GM21528 (cell line): ENCODE measurements around the gene ZNF709.
A peak's percentile ranks its signal among the peaks of the same experiment; 100 is the strongest.
"Not testable (repeated sequence)": the region's sequence is repeated elsewhere in the genome, so short reads cannot be mapped to it uniquely, and the experiment has no call there.

Source experiments
- ATAC-seq: cut with Tn5 transposase; IDR thresholded peaks from one replicate; pipeline ENCODE4 v1.9.1; 2021; ENCODE audit warnings: mild to moderate bottlenecking, moderate library complexity; ENCODE audit not compliant: unreplicated experiment, low FRiP score

Gene ZNF709

GRCh38 chr19:12464139-12464538 lies 20.5 kb downstream of the ZNF709 start:
- not testable (repeated sequence) for ATAC-seq

DNA sequence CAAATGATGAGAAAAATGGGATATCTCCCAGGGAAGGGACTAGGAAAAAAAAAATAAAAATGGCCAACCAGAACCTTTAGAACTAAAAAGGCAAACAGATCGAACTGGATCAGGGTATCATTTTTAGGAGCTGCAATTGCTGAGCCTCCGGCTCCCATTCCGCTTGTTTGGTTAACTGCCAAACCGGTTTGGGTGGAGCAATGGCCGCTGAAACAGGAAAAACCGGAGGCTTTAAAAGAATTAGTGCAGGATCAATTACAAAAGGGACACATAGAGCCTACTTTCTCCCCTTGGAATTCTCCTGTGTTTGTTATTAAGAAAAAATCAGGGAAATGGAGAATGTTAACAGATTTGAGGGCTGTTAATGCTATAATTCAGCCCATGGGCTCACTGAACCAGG lies 31.1 kb downstream of the ZNF709 start:
- no peak for ATAC-seq

DNA sequence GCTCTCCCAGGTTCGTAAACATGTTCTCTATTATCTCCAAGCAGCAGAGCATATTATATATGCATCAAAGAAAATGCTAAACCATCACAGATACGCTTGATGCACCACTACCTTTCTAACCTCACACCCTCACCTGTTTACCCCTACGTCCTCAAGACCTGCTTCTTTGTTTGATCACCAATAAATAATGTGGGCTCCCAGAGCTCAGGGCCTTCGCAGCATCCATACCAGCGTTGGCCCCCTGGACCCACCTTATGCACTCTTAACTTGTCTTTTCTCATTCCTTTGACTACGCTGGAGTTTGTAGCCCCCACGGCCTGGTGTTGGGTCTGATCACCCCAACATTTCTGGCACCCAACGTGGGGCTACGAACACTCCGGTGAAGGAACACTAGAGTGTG lies 33.8 kb downstream of the ZNF709 start:
- no peak for ATAC-seq

GRCh38 chr19:12448808-12449207 lies 35.8 kb downstream of the ZNF709 start:
- ATAC-seq: no peak

DNA sequence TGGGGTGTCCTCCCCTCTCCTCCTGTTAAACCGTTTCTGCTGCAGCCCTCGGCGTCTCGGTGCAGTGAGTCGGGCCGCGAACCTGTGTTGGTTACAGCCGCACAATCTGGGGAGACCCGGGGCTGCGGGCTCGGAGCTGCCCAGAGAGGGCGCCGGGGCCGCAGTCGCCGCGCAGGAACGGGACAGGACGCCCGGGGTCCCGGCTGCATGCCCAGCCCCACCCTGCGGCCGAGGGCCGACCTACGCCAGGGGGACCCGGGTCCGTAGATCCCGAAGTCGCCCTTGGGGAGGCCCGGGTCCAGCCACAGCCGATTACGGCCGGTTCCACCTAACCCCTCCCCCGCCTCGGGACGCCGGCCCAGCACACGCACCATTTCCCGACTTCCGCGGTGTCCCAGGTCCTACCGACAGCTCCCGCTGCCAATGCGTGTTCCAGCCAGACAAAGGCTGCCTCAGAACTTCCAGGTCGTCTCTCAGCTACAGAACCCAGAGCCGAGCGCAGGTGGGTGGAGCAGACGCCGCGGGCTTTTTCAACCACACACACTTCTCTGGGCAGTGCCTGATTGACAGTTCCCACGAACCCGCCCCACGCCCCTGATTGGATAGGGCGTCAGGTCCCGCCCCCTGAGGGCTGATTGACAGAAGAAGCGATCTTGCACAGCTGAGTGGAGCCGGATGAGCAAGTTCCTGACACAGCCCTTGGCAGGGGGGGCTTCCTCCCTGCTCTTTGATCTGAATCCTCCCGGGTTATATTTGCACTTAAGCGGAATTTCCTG lies 43.9 kb downstream of the ZNF709 start, which contains the start of gene ZNF443:
ZNF443 (minus strand) TSS at position 481 of the 776 bp plus-strand sequence; CDS start at position 374, 107 bp downstream.
- peak; percentile 90 for ATAC-seq

DNA sequence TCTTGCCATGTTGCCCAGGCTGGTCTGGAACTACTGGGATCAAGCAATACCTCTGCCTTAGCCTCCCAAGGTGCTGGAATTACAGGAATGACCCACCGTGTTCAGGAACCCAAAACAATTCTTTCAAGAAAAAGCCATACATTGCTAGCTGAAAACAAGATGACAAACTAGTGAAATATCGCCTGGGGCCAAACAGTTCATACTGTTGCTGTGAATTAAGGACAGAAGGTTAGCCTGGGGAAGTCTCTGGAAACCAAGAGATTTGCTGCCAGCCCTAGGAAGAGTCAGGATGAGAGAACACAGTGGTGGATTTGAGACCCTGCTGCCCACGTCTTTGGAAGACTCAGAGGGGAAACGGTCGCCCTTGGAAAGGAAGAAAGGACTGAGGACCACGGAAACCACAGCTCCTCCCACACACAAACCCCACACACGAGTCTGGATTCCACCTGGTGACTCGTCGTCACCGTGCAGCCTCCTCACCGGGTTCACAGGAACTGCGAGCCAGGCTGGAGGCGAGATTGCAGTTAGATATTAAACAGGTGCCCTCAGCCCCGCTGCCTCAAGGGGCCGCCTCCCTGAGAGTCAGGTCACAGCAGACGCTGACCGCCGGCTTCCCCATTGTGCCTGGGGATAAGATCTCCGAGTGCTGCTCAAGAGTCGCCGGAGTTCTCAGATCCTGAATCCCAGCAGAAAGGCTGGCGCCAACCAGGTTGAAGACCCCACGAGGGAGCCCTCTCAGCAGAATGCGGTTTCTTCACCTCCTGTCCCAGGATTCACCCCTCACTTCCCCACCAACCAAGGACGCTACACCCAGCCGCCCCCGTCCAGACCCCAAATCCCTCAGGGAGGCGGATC lies 44.7 kb downstream of the ZNF709 start:
- ATAC-seq: peak; percentile 35

- not testable (repeated sequence) for ATAC-seq
Observed at GRCh38 chr19:12430726-12431299, 53.8 kb downstream of the ZNF709 start.

DNA sequence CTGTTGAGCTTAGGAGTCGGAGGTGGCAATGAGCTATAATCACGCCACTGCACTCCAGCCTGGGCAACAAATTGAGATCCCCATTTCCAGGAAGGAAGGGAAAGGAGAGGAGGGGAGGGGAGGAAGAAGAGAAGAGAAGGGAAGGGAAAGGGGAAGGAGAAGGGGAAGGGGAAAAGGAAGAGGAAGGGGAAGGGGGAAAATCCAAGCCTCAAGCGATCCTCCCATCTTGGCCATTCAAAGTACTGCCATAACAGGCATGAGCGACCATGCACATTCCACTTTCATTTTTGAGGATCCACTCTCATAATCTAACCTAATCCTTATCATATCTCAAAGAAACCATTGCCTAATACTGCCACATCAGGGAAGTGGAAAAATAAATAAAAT lies 58.7 kb downstream of the ZNF709 start:
- ATAC-seq: no peak

- no peak for ATAC-seq
Observed at GRCh38 chr19:12425236-12425887, 59.3 kb downstream of the ZNF709 start.

- ATAC-seq: not testable (repeated sequence)
Observed at GRCh38 chr19:12417273-12417672, 67.3 kb downstream of the ZNF709 start.

DNA sequence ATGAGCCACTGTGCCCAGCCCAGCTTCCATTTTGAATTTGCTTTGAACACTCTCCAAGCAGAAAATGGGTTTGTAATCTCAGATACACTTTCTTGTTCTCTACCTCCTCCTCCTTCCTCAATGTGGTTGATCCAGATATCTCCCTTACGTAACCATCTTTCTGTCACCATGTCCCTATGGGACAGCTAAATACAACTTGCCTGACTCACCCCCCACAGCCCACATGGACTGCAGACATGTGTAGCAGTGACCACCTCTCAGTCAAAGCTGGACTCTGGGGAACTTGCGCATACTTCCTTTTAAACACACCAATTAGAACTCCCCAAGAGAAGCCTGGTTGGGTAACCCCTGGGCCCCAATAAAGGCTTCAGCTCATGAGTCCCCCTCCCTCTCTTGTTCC lies 72.7 kb downstream of the ZNF709 start:
- ATAC-seq: no peak
